Measurements from ENCODE around the gene MTHFD2L. TPM values are rescaled to one million over a fixed set of nuclear protein-coding genes. Genes with fewer than 3 reads are reported as not detected.

The MTHFD2L gene
- polyA plus RNA-seq, 1 donor from 2014 or later, result 43.5 TPM

Other genes starting within 250 kb of the MTHFD2L start
- not detected in 2 replicates for gene PF4, start 176.1 kb upstream of the MTHFD2L start, polyA plus RNA-seq
- gene PPBP, start 169.9 kb upstream of the MTHFD2L start, polyA plus RNA-seq, result not detected in 2 replicates
- gene CXCL5, start 159.4 kb upstream of the MTHFD2L start, polyA plus RNA-seq, result not detected in 2 replicates
- gene CXCL3, start 119.4 kb upstream of the MTHFD2L start, polyA plus RNA-seq, result 1.1 TPM in 1 of 2 replicates, not detected in the other
- gene CXCL2, start 58.9 kb upstream of the MTHFD2L start, polyA plus RNA-seq, result not detected in 2 replicates
- gene EPGN, start 150.4 kb downstream of the MTHFD2L start, polyA plus RNA-seq, result not detected in 2 replicates
- gene EREG, start 207.0 kb downstream of the MTHFD2L start, polyA plus RNA-seq, result not detected in 2 replicates

All from neural cell (in vitro differentiated cells).